GM12878 (cell line): ENCODE data around the gene PRKACG. TPM values are rescaled to one million over a fixed set of nuclear protein-coding genes. Genes with fewer than 3 reads are reported as not detected.
A peak's percentile ranks its signal among the peaks of the same experiment; 100 is the strongest.

Experiments
- ATAC-seq: fragments of 200-7000 bp; cut with Tn5 transposase; 3 replicates; pipeline ENCODE4 v1.9.1; 2020; ENCODE audit warnings: mild to moderate bottlenecking, moderate library complexity
- BruUV-seq: library from RNA; stranded (reverse); fragments of 400-500 nt; replicated peaks from 2 replicates; lab custom pipeline; 2021; lab: Mats Ljungman, UMichigan
- CTCF ChIA-PET: fragments of 300-600 bp; sonication (Branson Sonifier 250); formaldehyde crosslinking; extraction: SDS; loops from one replicate; lab custom pipeline; 2021; ENCODE audit warnings: inconsistent platforms; lab: Yijun Ruan, JAX
- POLR2A ChIA-PET: fragments of 350-600 bp; formaldehyde crosslinking; extraction: SDS; loops from one replicate; lab custom pipeline; 2021; ENCODE audit warnings: inconsistent platforms; lab: Charles Lee
- RAD21 ChIA-PET: fragments of 300-600 bp; sonication (Branson Sonifier 250); formaldehyde crosslinking; loops from one replicate; lab custom pipeline; 2023; ENCODE audit warnings: antibody characterized with exemption; ENCODE audit not compliant: unreplicated experiment; lab: Charles Lee
- SMC1A ChIA-PET: fragments of 300-600 bp; sonication (Branson Sonifier 250); formaldehyde crosslinking; loops from one replicate; lab custom pipeline; 2023; ENCODE audit not compliant: unreplicated experiment, uncharacterized antibody; lab: Charles Lee
- DNase-seq: peaks from one replicate; pipeline ENCODE4 v3.0.0-alpha.2; 2011; ENCODE audit warnings: low read depth, low spot score
- FAIRE-seq: peaks from 3 replicates; lab custom pipeline; 2011; peaks lifted over from hg19 to GRCh38; lab: Jason Lieb, UNC
- H2AFZ ChIP-seq: 2 replicates; pipeline ENCODE4 v1.6.0; 2011; ENCODE audit warnings: low read depth, low read length, control low read depth; ENCODE audit not compliant: control insufficient read depth
- H3K27ac ChIP-seq: 2 replicates; pipeline ENCODE4 v1.5.1; 2011; ENCODE audit warnings: control low read depth; ENCODE audit not compliant: control insufficient read depth, insufficient read depth
- H3K27me3 ChIP-seq, 2 experiments: replicated peaks in 1 of 2; 2 replicates each; pipeline versions ENCODE4 v1.6.0 to v1.6.1; 2011; ENCODE audit warnings: low read length in 1 of 2; ENCODE audit not compliant: control insufficient read depth in 2 of 2, insufficient read depth in 2 of 2
- H3K36me3 ChIP-seq, 2 experiments: 2 replicates each; pipeline ENCODE4 v1.5.1; 2011; ENCODE audit warnings: low read length in 1 of 2; ENCODE audit not compliant: control insufficient read depth in 2 of 2, insufficient read depth in 2 of 2
- H3K4me1 ChIP-seq: 2 replicates; pipeline ENCODE4 v1.6.1; 2011; ENCODE audit warnings: mild to moderate bottlenecking, low read length, moderate library complexity, mixed read lengths; ENCODE audit not compliant: control insufficient read depth, insufficient read depth
- H3K4me2 ChIP-seq: 2 replicates; pipeline ENCODE4 v1.6.0; 2011; ENCODE audit warnings: control low read depth; ENCODE audit not compliant: control insufficient read depth, insufficient read depth
- H3K4me3 ChIP-seq: fragments of 200-600 bp; sonication (generic); 2 replicates; pipeline ENCODE4 v1.5.1; 2016
- H3K79me2 ChIP-seq: 2 replicates; pipeline ENCODE4 v1.6.0; 2011; ENCODE audit warnings: low read length; ENCODE audit not compliant: control insufficient read depth, insufficient read depth
- H3K9ac ChIP-seq: 2 replicates; pipeline ENCODE4 v1.8.0; 2011; ENCODE audit warnings: low read length, control low read depth, mixed read lengths; ENCODE audit not compliant: control insufficient read depth, insufficient read depth
- H3K9me3 ChIP-seq: replicated peaks from 3 replicates; pipeline ENCODE4 v1.5.1; 2011; ENCODE audit warnings: mild to moderate bottlenecking, low read length; ENCODE audit not compliant: control insufficient read depth, insufficient read depth
- H4K20me1 ChIP-seq: 2 replicates; pipeline ENCODE4 v1.6.0; 2011; ENCODE audit not compliant: control insufficient read depth, insufficient read depth
- ATF7 ChIP-seq: fragments of 450-650 bp; IDR thresholded peaks from 2 replicates; pipeline ENCODE4 v1.6.1; 2016; ENCODE audit warnings: low read depth, mild to moderate bottlenecking
- BCL3 ChIP-seq: IDR thresholded peaks from 2 replicates; pipeline ENCODE4 v1.6.1; 2011; ENCODE audit warnings: borderline replicate concordance, low read depth, mild to moderate bottlenecking, moderate library complexity, low read length; ENCODE audit not compliant: insufficient read depth, poor library complexity, severe bottlenecking
- CBX5 ChIP-seq: sonication (generic); IDR thresholded peaks from 2 replicates; pipeline ENCODE4 v1.6.1; 2016; ENCODE audit warnings: low read depth, moderate library complexity, mild to moderate bottlenecking, inconsistent platforms
- CREM ChIP-seq: IDR thresholded peaks from 2 replicates; pipeline ENCODE4 v1.6.1; 2014; ENCODE audit warnings: antibody characterized with exemption, low read depth
- EGR1 ChIP-seq, 2 experiments: IDR thresholded peaks; 1 replicate in 1 of 2; 2 replicates in 1 of 2; pipeline ENCODE4 v1.6.1; 2011 to 2012; ENCODE audit warnings: low read depth in 2 of 2, low read length in 2 of 2, borderline replicate concordance in 1 of 2, mild to moderate bottlenecking in 1 of 2, moderate library complexity in 1 of 2
- POLR2AphosphoS2 ChIP-seq: IDR thresholded peaks from 2 replicates; pipeline ENCODE4 v1.6.1; 2011; ENCODE audit warnings: low read depth, mild to moderate bottlenecking, low read length, improper control_type of control experiment, moderate library complexity
- RAD21 ChIP-seq: IDR thresholded peaks from 2 replicates; pipeline ENCODE4 v1.6.1; 2011; ENCODE audit warnings: mild to moderate bottlenecking, low read depth, low read length, moderate library complexity; ENCODE audit not compliant: insufficient read depth
- RUNX3 ChIP-seq: IDR thresholded peaks from 2 replicates; pipeline ENCODE4 v1.6.1; 2012; ENCODE audit warnings: low read length, inconsistent platforms
- SIN3A ChIP-seq: IDR thresholded peaks from 2 replicates; pipeline ENCODE4 v1.6.1; 2012; ENCODE audit warnings: low read depth, low read length, improper control_type of control experiment
- TCF3 ChIP-seq: IDR thresholded peaks from 2 replicates; pipeline ENCODE4 v1.6.1; 2012; ENCODE audit warnings: low read depth, mild to moderate bottlenecking, low read length, borderline replicate concordance; ENCODE audit not compliant: insufficient read depth
- TCF7 ChIP-seq: IDR thresholded peaks from 2 replicates; pipeline ENCODE4 v1.6.1; 2014; ENCODE audit warnings: antibody characterized with exemption, borderline replicate concordance
- USF2 ChIP-seq: IDR thresholded peaks from 2 replicates; pipeline ENCODE4 v1.6.1; 2011; ENCODE audit warnings: low read depth, low read length, improper control_type of control experiment, borderline replicate concordance
- ZNF217 ChIP-seq: fragments of 450-650 bp; IDR thresholded peaks from 2 replicates; pipeline ENCODE4 v1.6.1; 2017; ENCODE audit warnings: antibody characterized with exemption, mild to moderate bottlenecking
- WGBS: methylation state at CpG from one replicate; pipeline ENCODE4 v1.1.6; 2016; ENCODE audit warnings: low lambda C conversion rate; ENCODE audit not compliant: insufficient replicate concordance, insufficient coverage; ENCODE audit errors: missing lambda C conversion rate; 5-methylcytosine and 5-hydroxymethylcytosine counted together
- in situ Hi-C: fragments of 300-500 bp; cut with MboI; formaldehyde crosslinking; loops from 9 replicates; pipeline ENCODE4 v1.14.3; 2018; ENCODE audit warnings: mixed read lengths
- intact Hi-C: fragments of 100-400 bp; cut with micrococcal nuclease; formaldehyde crosslinking; loops from one replicate; pipeline ENCODE4 v1.14.2; 2022; ENCODE audit not compliant: unreplicated experiment
- polyA plus RNA-seq, 11 experiments: library from polyadenylated mRNA; depleted of rRNA in 4 of 11; unstranded in 6 of 11; stranded (reverse) in 5 of 11; fragments of >200 nt; fragmentation: Nextera tagmentation in 4 of 11; fragmentation: Illumina TruSeq in 1 of 11; extraction: Ambion mirVana in 4 of 11; extraction: Trizol in 1 of 11; gene quantifications; 1 replicate in 1 of 11; 2 replicates in 10 of 11; pipeline versions ENCODE4 v1.2.1 to v1.2.3, GENCODE V29; 2011 to 2016; ENCODE audit warnings: inconsistent platforms in 2 of 11, missing spikeins in 2 of 11, low read depth in 1 of 11
- total RNA-seq, 4 experiments: library from RNA; depleted of rRNA in 3 of 4; stranded (reverse); fragments of >200 nt in 3 of 4; fragmentation: Illumina TruSeq in 1 of 4; extraction: Trizol in 1 of 4; gene quantifications; 2 replicates each; pipeline versions ENCODE4 v1.2.1 to v1.2.3, GENCODE V29; 2013 to 2021
- TF ChIP-seq, protein P1 (sequence below): fragments of 150-350 bp; IDR thresholded peaks from 2 replicates; pipeline ENCODE4 v1.6.1; 2016; ENCODE audit warnings: low read depth, low read length

The PRKACG gene
- total and polyA plus RNA-seq, 10 of the 15 experiments (the other 5 are each of a cell fraction or from before 2014, with no cell fraction given): not detected

- TF ChIP-seq TCF3 (no peak), BCL3 (no peak), CBX5 (no peak)
Measured at GRCh38 chr9:68999393-69000105, 14.4 kb downstream of the PRKACG start (continued).

- Histone ChIP-seq H3K36me3 (no peaks in the 10 kb centered on the region), H2AFZ (peak overlapping the region; percentile 49), H3K4me2 (no peak overlapping the region), H4K20me1 (no peaks in the 10 kb centered on the region), H3K4me3 (no peak overlapping the region), H3K9ac (no peak overlapping the region), H3K79me2 (no peaks in the 10 kb centered on the region), H3K27me3 (no peaks in the 10 kb centered on the region), H3K9me3 (no peaks in the 10 kb centered on the region), H3K4me1 (peaks cover 11% of the 10 kb centered on the region), H3K27ac (no peak overlapping the region)
- in situ Hi-C loops: loop anchor here (10.0 kb wide), 1 partner anchor 294 kb away; the partner anchor contains the start of gene PIP5K1B
- ChIA-PET CTCF (interaction anchor here (0.6 to 4.4 kb wide), 41 partner anchors 10 to 569 kb away, joined by 3 to 39 read pairs (median 4); partner anchors contain the start of gene PIP5K1B), RAD21 (interaction anchor here (0.7 to 3.1 kb wide), 21 partner anchors 14 to 490 kb away, joined by 3 to 44 read pairs (median 4); no protein-coding TSS in a partner anchor), SMC1A (interaction anchor here (0.7 to 2.2 kb wide), 24 partner anchors 14 to 421 kb away, joined by 3 to 15 read pairs (median 4); no protein-coding TSS in a partner anchor), POLR2A (no interaction called here)
- ATAC-seq (peak; percentile 67), DNase-seq (no peak), FAIRE-seq (no peak)
- 93% methylated on average over 5 of the region's 5 CpGs for WGBS
- BruUV-seq: no TSS peak
- intact Hi-C loops: loop anchor here (1.0 to 5.0 kb wide), 8 partner anchors 46 to 415 kb away; partner anchors contain the start of gene PIP5K1B
- TF ChIP-seq POLR2AphosphoS2 (no peak), CREM (no peak), USF2 (no peak), TCF7 (no peak), EGR1 (IDR thresholded peaks at IDR 0.05; ENCODE audit: borderline replicate concordance in 1 of 2, low read depth in 2 of 2, low read length in 2 of 2) (no peak), SIN3A (no peak), ZNF217 (no peak), RUNX3 (peak; percentile 41; the same call in 1 of the 2 replicates), RAD21 (peak; percentile 35; the same call in 1 of the 2 replicates), ATF7 (peak; percentile 10; the same call in 1 of the 2 replicates)
- TF ChIP-seq, protein P1, sequence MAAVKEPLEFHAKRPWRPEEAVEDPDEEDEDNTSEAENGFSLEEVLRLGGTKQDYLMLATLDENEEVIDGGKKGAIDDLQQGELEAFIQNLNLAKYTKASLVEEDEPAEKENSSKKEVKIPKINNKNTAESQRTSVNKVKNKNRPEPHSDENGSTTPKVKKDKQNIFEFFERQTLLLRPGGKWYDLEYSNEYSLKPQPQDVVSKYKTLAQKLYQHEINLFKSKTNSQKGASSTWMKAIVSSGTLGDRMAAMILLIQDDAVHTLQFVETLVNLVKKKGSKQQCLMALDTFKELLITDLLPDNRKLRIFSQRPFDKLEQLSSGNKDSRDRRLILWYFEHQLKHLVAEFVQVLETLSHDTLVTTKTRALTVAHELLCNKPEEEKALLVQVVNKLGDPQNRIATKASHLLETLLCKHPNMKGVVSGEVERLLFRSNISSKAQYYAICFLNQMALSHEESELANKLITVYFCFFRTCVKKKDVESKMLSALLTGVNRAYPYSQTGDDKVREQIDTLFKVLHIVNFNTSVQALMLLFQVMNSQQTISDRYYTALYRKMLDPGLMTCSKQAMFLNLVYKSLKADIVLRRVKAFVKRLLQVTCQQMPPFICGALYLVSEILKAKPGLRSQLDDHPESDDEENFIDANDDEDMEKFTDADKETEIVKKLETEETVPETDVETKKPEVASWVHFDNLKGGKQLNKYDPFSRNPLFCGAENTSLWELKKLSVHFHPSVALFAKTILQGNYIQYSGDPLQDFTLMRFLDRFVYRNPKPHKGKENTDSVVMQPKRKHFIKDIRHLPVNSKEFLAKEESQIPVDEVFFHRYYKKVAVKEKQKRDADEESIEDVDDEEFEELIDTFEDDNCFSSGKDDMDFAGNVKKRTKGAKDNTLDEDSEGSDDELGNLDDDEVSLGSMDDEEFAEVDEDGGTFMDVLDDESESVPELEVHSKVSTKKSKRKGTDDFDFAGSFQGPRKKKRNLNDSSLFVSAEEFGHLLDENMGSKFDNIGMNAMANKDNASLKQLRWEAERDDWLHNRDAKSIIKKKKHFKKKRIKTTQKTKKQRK: no peak
Measured at GRCh38 chr9:68998812-68999211, 15.1 kb downstream of the PRKACG start.
